ENCODE measurements around the gene ACOX2. TPM values are rescaled to one million over a fixed set of nuclear protein-coding genes. Genes with fewer than 3 reads are reported as not detected.
A peak's percentile ranks its signal among the peaks of the same experiment; 100 is the strongest.

ACOX2 gene
- total and polyA plus RNA-seq, 2 of the 13 experiments (the other 11 are each of a cell fraction or from before 2014, with no cell fraction given), result 42.6 to 98.5 TPM

DNA sequence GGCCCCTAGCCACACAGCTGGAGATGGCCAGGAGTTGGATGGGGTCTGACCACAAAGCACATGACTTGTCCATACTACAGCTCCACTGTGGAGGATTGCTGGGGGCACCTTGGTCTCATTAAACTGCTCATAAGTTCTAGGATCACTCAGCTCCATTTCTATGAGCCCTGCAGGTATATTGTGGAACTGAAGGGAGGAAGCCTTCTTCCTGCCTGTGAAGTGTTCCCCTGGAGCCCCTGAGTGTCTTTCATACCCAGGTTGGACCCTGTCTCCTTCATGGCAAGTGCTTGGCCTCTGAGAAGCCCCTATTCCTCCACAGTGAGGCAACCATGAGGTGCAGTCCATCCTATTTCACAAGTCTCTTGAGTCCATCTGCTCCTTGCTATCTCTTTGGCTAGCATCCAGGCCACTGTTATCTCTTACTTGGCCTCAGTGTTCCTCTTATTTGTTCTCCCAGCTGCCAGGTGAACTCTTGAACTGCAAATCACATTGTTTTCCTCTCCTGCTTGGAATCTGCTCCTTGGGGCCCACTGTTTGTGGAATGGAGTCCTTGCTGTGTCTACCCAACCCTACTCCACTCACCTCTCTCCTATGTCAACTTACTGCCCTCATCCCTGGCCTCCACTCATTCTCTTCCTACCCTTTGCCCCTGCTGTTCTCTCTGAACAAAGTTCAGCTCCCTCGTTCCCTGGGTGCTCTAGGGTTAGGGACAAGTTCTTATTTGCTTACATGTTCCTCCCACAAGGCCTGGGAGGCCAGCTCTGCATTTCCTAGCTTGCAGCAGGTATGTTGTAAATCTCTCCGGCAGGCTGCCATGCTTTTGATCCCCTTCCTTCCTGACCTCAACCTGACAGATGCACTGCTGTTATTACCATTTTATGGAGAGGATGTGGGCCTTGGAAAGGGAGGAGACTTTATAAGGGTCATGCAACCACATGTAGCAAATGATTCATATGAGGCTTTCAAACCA is 1.2 kb downstream of the ACOX2 start (continued):
- TF ChIP-seq, protein P1, sequence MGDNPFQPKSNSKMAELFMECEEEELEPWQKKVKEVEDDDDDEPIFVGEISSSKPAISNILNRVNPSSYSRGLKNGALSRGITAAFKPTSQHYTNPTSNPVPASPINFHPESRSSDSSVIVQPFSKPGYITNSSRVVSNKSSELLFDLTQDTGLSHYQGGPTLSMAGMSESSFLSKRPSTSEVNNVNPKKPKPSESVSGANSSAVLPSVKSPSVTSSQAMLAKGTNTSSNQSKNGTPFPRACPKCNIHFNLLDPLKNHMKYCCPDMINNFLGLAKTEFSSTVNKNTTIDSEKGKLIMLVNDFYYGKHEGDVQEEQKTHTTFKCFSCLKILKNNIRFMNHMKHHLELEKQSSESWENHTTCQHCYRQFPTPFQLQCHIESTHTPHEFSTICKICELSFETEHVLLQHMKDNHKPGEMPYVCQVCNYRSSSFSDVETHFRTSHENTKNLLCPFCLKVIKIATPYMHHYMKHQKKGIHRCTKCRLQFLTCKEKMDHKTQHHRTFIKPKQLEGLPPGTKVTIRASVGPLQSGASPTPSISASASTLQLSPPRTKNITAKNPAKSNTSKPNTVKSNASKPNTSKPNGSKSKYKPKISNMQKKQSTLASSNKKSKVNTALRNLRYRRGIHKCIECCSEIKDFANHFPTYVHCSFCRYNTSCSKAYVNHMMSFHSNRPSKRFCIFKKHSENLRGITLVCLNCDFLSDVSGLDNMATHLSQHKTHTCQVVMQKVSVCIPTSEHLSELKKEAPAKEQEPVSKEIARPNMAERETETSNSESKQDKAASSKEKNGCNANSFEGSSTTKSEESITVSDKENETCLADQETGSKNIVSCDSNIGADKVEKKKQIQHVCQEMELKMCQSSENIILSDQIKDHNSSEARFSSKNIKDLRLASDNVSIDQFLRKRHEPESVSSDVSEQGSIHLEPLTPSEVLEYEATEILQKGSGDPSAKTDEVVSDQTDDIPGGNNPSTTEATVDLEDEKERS (CRISPR knock-in tag; IDR thresholded peaks at IDR 0.05), result no peak; the same call in 1 of the 2 replicates
- TF ChIP-seq FOXA3 (CRISPR knock-in tag; IDR thresholded peaks at IDR 0.05) (peak; percentile 84), CREB1 (IDR thresholded peaks at IDR 0.05) (no peak), CREB1 (CRISPR knock-in tag; IDR thresholded peaks at IDR 0.05) (peak; percentile 73), ZNF24 (IDR thresholded peaks at IDR 0.05) (no peak), EZH2 (conservative IDR thresholded peaks at IDR 0.05; ENCODE audit: low read depth, low read length) (no peak), SPEN (CRISPR knock-in tag; IDR thresholded peaks at IDR 0.05; ENCODE audit: low read depth) (peak; percentile 55), ZC3H4 (CRISPR knock-in tag; IDR thresholded peaks at IDR 0.05; ENCODE audit: borderline replicate concordance) (no peak), ZNF660 (CRISPR knock-in tag; IDR thresholded peaks at IDR 0.05; ENCODE audit: borderline replicate concordance, low read depth) (no peak), HMG20A (CRISPR knock-in tag; IDR thresholded peaks at IDR 0.05; ENCODE audit: borderline replicate concordance) (peak; percentile 87), CAMTA2 (CRISPR knock-in tag; IDR thresholded peaks at IDR 0.05; ENCODE audit: borderline replicate concordance) (no peak), ZSCAN22 (CRISPR knock-in tag; IDR thresholded peaks at IDR 0.05) (no peak), RFX3 (CRISPR knock-in tag; IDR thresholded peaks at IDR 0.05) (no peak), ZNF382 (CRISPR knock-in tag; IDR thresholded peaks at IDR 0.05; ENCODE audit: borderline replicate concordance) (no peak), HNRNPK (IDR thresholded peaks at IDR 0.05; ENCODE audit: low read depth, low read length, poor library complexity, severe bottlenecking) (no peak), ZNF546 (CRISPR knock-in tag; conservative IDR thresholded peaks at IDR 0.05) (no peak), ADNP (CRISPR knock-in tag; IDR thresholded peaks at IDR 0.05) (no peak), MED13 (CRISPR knock-in tag; IDR thresholded peaks at IDR 0.05) (no peak), ZNF552 (CRISPR knock-in tag; IDR thresholded peaks at IDR 0.05; ENCODE audit: borderline replicate concordance) (no peak), ZNF746 (CRISPR knock-in tag; IDR thresholded peaks at IDR 0.05) (no peak; the same call in 1 of the 2 replicates)
- TF ChIP-seq, protein P2, sequence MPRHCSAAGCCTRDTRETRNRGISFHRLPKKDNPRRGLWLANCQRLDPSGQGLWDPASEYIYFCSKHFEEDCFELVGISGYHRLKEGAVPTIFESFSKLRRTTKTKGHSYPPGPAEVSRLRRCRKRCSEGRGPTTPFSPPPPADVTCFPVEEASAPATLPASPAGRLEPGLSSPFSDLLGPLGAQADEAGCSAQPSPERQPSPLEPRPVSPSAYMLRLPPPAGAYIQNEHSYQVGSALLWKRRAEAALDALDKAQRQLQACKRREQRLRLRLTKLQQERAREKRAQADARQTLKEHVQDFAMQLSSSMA (CRISPR knock-in tag; IDR thresholded peaks at IDR 0.05), result no peak
- TF ChIP-seq, protein P3, sequence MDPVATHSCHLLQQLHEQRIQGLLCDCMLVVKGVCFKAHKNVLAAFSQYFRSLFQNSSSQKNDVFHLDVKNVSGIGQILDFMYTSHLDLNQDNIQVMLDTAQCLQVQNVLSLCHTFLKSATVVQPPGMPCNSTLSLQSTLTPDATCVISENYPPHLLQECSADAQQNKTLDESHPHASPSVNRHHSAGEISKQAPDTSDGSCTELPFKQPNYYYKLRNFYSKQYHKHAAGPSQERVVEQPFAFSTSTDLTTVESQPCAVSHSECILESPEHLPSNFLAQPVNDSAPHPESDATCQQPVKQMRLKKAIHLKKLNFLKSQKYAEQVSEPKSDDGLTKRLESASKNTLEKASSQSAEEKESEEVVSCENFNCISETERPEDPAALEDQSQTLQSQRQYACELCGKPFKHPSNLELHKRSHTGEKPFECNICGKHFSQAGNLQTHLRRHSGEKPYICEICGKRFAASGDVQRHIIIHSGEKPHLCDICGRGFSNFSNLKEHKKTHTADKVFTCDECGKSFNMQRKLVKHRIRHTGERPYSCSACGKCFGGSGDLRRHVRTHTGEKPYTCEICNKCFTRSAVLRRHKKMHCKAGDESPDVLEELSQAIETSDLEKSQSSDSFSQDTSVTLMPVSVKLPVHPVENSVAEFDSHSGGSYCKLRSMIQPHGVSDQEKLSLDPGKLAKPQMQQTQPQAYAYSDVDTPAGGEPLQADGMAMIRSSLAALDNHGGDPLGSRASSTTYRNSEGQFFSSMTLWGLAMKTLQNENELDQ (CRISPR knock-in tag; IDR thresholded peaks at IDR 0.05; ENCODE audit: borderline replicate concordance), result no peak
- TF ChIP-seq, protein P4, sequence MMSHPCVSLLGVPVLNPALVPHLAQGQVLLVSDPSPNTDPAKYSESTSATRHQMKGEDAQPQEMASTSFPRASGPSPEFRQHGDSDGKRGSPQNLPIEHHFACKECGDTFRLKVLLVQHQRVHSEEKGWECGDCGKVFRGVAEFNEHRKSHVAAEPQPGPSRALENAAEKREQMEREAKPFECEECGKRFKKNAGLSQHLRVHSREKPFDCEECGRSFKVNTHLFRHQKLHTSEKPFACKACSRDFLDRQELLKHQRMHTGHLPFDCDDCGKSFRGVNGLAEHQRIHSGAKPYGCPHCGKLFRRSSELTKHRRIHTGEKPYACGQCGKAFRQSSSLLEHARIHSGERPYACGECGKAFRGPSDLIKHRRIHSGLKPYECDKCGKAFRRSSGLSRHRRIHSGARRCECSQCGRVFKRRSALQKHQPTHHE (CRISPR knock-in tag; IDR thresholded peaks at IDR 0.05; ENCODE audit: borderline replicate concordance), result no peak
